SH-SY5Y (cell line): ENCODE results near the gene ZNRF1.

Source experiments
- GATA2 ChIP-seq: IDR thresholded peaks from 2 replicates; pipeline ENCODE4 v1.6.1; 2011; ENCODE audit warnings: mild to moderate bottlenecking, low read depth, low read length
- GATA3 ChIP-seq: IDR thresholded peaks from 2 replicates; pipeline ENCODE4 v1.6.1; 2011; ENCODE audit warnings: low read depth, mild to moderate bottlenecking, low read length, moderate library complexity

DNA sequence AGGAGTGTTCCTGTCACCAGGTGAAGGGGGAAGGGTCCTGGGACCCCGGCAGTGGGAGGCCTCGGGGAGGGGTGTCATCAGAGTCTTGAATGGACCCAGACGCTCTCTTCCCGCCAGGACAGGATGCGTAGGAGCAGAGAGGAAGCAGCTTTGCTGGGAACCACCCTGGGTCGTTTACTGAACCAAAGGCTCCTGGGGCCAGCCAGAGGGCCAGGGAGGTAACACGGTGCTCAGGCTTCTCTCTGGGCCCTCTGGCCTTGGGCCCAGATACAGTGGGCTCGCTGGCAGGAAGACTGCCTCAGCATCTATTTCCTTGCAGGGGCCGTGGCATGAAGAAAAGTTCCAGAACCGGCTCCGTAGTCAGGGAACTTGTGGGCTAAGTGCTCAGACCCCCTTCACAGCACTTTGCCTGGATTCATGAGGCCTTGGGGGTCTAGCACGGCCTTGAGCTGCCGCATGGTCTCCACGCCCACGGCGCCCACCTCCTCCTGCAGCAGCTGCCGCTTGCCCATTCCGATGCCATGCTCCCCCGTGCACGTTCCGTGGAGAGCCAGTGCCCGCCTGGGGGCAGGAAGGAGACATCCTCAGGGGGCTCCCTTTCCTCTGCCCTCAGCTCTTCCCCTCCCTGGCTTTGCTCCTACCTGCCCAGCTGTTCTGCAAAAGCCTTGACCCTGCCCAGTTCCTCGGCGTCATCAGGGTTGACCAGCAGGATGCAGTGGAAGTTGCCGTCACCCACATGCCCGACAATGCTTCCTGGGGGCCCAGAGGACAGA is 113.3 kb downstream of the ZNRF1 start:
- TF ChIP-seq GATA3 (no peak), GATA2 (no peak)
